ENCODE data around the gene GRHL1.

GRHL1 gene

GRCh38 chr2:9937258-9937657, 14.2 kb upstream of the GRHL1 start:
- Histone ChIP-seq H3K4me1 (ENCODE audit: control insufficient read depth, low read length) (no peaks in the 10 kb centered on the region), H3K4me3 (ENCODE audit: low read length) (no peak overlapping the region), H3K79me2 (ENCODE audit: control insufficient read depth, low read length) (no peaks in the 10 kb centered on the region), H3F3A (ENCODE audit: control insufficient read depth, insufficient read depth) (no peaks in the 10 kb centered on the region), H3K9me3 (ENCODE audit: control insufficient read depth, insufficient read depth, low read length) (no peaks in the 10 kb centered on the region), H3K27ac (ENCODE audit: low read depth, low read length) (no peak overlapping the region), H3K9me2 (replicated peaks; ENCODE audit: control insufficient read depth, low read length) (no peaks in the 10 kb centered on the region), H3K36me3 (ENCODE audit: control insufficient read depth, low read length) (no peaks in the 10 kb centered on the region), H4K20me1 (ENCODE audit: control insufficient read depth, insufficient read depth, low read depth, low read length) (no peaks in the 10 kb centered on the region), H3K4me2 (ENCODE audit: low read length) (no peak overlapping the region), H3K27me3 (ENCODE audit: control insufficient read depth, low read length) (no peaks in the 10 kb centered on the region)
- TF ChIP-seq EZH2phosphoT487 (IDR thresholded peaks at IDR 0.05; ENCODE audit: borderline replicate concordance, low read length) (no peak), CTCF (IDR thresholded peaks at IDR 0.05; ENCODE audit: low read depth, low read length, poor library complexity, severe bottlenecking) (no peak)

- Histone ChIP-seq H3K9me2 (replicated peaks; ENCODE audit: control insufficient read depth, low read length) (no peaks in the 10 kb centered on the region), H3K4me1 (ENCODE audit: control insufficient read depth, low read length) (no peaks in the 10 kb centered on the region), H3K4me2 (ENCODE audit: low read length) (no peak overlapping the region), H4K20me1 (ENCODE audit: control insufficient read depth, insufficient read depth, low read depth, low read length) (no peaks in the 10 kb centered on the region), H3K79me2 (ENCODE audit: control insufficient read depth, low read length) (no peaks in the 10 kb centered on the region), H3K36me3 (ENCODE audit: control insufficient read depth, low read length) (no peaks in the 10 kb centered on the region), H3K4me3 (ENCODE audit: low read length) (no peak overlapping the region), H3K27me3 (ENCODE audit: control insufficient read depth, low read length) (no peaks in the 10 kb centered on the region), H3K27ac (ENCODE audit: low read depth, low read length) (no peak overlapping the region), H3F3A (ENCODE audit: control insufficient read depth, insufficient read depth) (no peaks in the 10 kb centered on the region), H3K9me3 (ENCODE audit: control insufficient read depth, insufficient read depth, low read length) (no peaks in the 10 kb centered on the region)
- TF ChIP-seq EZH2phosphoT487 (IDR thresholded peaks at IDR 0.05; ENCODE audit: borderline replicate concordance, low read length) (no peak), CTCF (IDR thresholded peaks at IDR 0.05; ENCODE audit: low read depth, low read length, poor library complexity, severe bottlenecking) (no peak)
Observed at GRCh38 chr2:9937968-9938367, 13.5 kb upstream of the GRHL1 start.

GRCh38 chr2:9939587-9940485, 11.7 kb upstream of the GRHL1 start:
- Histone ChIP-seq H3K4me3 (ENCODE audit: low read length) (no peak overlapping the region), H3K27ac (ENCODE audit: low read depth, low read length) (no peak overlapping the region), H3K79me2 (ENCODE audit: control insufficient read depth, low read length) (no peaks in the 10 kb centered on the region), H3K27me3 (ENCODE audit: control insufficient read depth, low read length) (peaks cover 7% of the 10 kb centered on the region), H3K4me2 (ENCODE audit: low read length) (no peak overlapping the region), H3K4me1 (ENCODE audit: control insufficient read depth, low read length) (no peaks in the 10 kb centered on the region), H3K9me2 (replicated peaks; ENCODE audit: control insufficient read depth, low read length) (no peaks in the 10 kb centered on the region), H3F3A (ENCODE audit: control insufficient read depth, insufficient read depth) (no peaks in the 10 kb centered on the region), H3K9me3 (ENCODE audit: control insufficient read depth, insufficient read depth, low read length) (no peaks in the 10 kb centered on the region), H3K36me3 (ENCODE audit: control insufficient read depth, low read length) (no peaks in the 10 kb centered on the region), H4K20me1 (ENCODE audit: control insufficient read depth, insufficient read depth, low read depth, low read length) (no peaks in the 10 kb centered on the region)
- no peak for TF ChIP-seq EZH2phosphoT487 (IDR thresholded peaks at IDR 0.05; ENCODE audit: borderline replicate concordance, low read length)
- no peak for TF ChIP-seq CTCF (IDR thresholded peaks at IDR 0.05; ENCODE audit: low read depth, low read length, poor library complexity, severe bottlenecking)
